Fibroblast of the conjunctiva (primary cell): ENCODE measurements around the gene SPR.
A peak's percentile ranks its signal among the peaks of the same experiment; 100 is the strongest.

Experiments used
- DNase-seq: peaks from one replicate; pipeline ENCODE4 v3.0.0-alpha.2; 2010; ENCODE audit warnings: low read depth

Gene SPR

GRCh38 chr2:72887032-72887739 lies at the start of gene SPR:
SPR (plus strand) TSS chr2:72887408; CDS start chr2:72887433, 25 bp downstream.
- DNase-seq: no peak

DNA sequence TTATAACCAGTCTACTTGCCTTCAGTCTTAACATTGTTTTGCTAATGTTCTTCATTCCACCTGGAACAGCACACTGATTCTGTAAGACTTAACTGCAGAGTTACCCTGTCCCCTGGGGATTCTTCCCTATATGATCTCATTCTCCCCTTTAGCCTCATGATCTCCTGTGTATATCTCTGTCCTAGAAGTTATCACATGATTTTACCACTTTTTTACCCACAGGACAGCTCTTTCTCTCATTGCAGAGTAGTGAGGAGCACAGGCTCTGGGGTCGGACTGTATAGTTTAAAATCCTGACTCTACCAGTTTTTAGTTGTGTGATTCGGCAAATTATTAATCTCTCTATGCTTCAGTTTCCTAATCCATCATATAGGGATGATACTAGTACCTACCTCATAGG lies 47.1 kb upstream of the SPR start:
- no peak for DNase-seq

GRCh38 chr2:72841462-72842125 lies 45.6 kb upstream of the SPR start:
- DNase-seq: no peak

GRCh38 chr2:72843301-72843700 lies 43.9 kb upstream of the SPR start:
- no peak for DNase-seq

DNA sequence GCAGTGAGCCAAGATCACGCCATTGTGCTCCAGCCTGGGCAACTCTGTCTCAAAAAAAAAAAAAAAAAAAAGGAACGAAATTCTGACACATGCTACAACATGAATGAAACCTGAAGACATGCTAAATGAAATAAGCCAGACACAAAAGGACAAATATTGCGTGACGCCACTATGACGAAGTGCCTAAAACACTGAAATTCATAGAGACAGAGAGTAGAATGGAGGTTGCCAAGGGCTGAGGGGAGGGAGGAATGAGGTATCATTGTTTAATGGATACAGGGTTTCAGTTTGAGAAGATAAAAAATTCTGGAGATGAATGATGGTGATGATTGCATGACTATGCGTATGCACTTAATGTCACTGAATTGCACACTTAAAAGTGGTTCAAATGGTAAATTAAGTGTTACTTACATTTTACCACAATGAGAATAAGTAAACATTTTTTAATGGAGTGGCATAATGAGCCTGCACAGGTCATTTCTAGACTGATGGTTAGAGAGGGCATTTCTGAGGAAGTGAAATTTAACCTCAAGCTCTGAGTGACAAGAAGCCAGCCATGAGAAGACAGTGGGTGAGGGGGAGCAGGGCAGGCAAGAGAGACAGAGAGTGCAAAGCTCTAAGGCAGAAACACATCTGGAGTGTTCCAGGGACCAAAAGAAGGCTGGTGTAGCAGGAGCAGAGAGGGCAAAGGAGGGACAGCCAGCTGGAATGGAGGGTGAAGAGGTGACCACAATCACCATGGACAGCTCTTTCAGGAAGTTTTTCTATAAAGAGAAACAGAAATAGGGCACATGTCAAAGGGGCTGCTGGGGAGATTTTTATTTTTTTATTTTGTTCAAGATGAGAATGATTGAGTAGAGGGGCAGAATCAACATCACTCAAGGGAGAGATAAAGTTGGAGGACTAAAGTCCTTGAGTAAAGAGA lies 40.8 kb upstream of the SPR start:
- DNase-seq: no peak

DNA sequence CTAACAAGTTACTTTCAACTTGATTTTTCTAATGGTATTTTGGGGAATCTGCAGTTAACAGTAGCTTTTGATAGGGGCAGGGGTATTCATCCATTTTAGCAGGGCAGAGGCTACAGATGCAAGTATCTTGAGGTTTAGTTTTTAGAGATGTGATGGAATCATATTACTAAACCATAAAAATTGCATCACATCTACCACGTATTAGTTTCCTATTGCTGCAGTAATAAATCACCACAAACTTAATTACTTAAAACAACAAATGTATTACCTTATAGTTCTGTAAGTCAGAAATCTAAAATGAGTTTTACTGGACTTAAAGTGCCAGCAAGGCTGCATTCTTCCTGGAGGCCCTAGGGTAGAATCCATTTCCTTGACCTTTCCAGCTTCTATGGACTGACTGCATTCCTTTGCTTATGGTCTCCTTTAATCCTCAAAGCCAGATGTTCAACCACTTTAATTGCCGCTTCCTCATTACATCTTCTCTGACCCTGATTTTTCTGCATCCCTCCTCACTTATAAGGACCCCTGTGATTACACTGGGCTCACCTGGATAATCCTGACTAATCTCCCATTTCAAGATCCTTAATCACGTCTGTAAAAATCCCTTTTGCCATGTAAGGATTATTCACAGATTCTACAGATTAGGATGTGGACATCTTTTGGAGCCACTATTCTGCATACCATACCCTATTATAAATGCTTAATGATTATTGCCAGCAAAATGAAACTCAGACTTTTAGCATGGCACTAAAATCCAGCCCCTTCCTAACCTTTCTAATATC lies 39.5 kb upstream of the SPR start:
- no peak for DNase-seq

DNA sequence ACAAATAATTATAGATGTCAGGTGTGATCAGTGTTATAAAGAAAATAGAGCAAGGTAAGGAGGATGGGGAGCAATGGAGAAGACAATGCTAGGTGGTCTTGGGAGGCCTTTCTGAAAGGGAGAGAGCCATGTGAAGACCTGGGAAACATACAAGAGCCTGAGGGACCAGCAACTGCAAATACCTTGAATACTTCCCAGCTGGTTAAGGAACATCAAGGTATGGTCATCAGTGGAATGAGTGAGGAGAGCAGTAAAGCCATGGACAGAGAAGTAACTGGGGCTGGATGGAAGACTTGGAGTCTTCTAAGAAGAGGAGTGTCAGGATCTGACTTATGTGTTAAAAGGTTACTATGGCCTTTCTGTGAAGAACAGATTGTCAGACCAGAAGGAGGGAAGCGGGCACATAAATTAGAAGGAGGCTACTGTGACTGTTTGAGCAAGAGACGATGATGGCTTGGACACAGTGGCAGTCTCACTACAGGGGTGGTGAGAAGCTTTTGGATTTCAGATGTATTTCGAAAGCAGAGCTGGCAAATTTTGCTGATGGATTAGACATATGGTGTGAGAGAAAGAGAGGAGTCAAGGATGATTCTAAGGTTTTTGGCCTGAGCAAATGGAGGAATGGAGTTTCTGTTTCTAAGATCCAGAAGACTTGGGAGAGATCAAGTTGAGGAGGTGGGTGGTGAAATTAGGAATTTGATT lies 38.6 kb upstream of the SPR start:
- no peak for DNase-seq

DNA sequence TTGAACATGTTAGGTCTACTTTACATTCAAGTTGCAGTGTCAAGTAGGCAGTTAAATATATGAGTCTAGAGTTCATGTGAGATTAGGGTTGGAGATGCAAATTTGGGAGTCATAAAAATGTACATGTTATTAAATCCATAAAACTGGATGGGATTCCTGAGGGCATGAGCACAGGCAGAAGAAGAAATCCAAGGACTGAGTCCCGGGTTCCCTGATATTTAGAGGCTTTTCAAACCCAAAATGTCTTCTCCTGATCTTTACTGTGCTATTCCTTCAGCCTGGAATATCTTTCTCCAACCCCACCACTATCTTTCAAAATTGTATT lies 38.1 kb upstream of the SPR start:
- no peak for DNase-seq

- no peak for DNase-seq
Observed at GRCh38 chr2:72851333-72851732, 35.9 kb upstream of the SPR start.

DNA sequence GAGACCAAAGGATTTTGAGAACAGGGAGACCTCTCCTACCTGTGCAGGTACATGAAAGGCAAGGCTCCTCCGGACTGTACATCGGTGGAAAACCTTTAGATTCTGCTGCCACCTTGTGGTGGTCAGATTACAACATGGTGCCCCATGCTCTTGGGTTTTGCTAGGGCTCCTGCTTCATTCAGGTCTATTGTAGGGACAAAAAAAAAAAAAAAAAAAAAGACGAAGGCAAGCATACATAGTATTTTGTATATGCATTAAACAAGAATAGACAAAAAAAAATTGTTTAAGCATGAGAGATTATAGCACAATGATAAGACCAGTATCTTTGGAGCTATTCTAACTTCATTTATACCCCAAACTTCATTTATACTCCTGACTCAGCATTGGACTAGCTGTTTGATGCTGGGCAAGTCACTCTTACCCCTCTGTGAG lies 27.4 kb upstream of the SPR start:
- peak; percentile 27 for DNase-seq

DNA sequence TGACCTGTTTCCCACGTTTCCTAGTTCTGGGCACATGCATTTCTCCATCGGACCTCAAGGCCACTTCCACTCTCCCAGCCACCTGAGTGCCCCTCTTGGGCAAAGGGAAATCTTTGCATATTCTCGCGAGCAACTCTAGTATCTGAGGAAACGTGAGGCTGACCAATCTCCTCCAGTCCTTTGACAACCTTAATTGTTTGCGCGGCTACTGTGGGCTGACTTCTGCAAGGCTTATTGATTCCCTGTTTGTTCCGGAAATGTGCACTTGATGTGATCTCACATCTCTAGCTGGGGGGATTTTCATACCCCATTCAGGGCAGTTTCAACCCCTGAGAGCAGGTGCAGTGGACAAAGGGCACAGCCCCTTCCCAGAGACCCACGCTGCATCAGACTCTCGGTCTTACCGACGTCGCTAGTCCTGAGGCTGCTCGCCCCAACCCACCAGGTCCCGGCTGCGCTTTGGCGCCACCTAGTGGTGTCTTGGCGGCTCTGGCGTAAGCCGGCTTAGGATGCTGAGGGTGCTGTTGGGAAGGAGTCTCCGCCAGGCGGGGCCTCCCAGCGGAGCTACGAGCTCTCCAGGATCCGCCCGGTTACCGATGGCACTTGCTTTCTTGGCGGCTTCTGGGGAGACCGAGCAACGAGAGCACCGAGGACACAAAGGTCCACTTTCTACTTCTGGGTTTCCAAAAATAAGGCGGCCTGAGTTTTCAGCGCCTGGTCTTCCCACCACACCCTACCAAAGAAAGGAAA lies 24.8 kb upstream of the SPR start:
- peak; percentile 80 for DNase-seq

GRCh38 chr2:72863046-72863445 lies 24.2 kb upstream of the SPR start:
- DNase-seq: no peak

- no peak for DNase-seq
Observed at GRCh38 chr2:72864500-72864899, 22.7 kb upstream of the SPR start.

DNA sequence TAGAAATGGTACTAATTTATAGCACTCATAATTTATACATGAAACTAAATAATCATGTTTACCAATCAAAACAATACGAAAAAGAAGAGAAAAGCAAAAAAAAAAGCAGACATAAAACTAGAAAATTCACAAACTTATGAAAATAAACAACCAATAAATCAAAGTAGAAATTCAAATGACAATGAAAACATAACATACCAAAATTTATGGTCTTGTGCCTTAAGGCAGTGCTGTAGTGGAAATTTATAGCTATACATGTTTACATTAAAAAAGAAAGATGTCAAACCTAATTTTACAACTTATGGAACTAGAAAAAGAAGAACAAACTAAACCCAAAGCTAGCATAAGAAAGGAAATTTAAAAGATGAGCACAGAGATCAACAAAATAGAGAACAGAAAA lies 16.1 kb upstream of the SPR start:
- no peak for DNase-seq

DNA sequence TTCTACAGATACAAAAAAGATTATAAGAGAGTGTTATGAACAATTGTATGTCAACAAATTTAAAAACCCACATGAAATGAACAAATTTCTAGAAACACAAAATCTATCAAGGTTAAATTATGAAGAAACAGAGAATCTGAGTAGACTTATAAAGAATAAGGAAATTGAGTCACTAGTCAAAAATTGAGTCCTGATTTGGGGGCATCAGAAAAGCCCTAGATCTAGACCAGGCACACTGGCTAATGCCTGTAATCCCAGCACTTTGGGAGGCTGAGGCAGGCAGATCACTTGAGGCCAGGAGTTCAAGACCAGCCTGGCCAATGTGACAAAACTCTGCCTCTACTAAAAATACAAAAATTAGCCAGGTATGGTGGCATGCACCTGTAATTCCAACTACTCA lies 15.3 kb upstream of the SPR start:
- no peak for DNase-seq

- DNase-seq: no peak
Observed at GRCh38 chr2:72883356-72883962, 3.7 kb upstream of the SPR start.

GRCh38 chr2:72886505-72887031 lies 640 bp upstream of the SPR start:
- no peak for DNase-seq

DNA sequence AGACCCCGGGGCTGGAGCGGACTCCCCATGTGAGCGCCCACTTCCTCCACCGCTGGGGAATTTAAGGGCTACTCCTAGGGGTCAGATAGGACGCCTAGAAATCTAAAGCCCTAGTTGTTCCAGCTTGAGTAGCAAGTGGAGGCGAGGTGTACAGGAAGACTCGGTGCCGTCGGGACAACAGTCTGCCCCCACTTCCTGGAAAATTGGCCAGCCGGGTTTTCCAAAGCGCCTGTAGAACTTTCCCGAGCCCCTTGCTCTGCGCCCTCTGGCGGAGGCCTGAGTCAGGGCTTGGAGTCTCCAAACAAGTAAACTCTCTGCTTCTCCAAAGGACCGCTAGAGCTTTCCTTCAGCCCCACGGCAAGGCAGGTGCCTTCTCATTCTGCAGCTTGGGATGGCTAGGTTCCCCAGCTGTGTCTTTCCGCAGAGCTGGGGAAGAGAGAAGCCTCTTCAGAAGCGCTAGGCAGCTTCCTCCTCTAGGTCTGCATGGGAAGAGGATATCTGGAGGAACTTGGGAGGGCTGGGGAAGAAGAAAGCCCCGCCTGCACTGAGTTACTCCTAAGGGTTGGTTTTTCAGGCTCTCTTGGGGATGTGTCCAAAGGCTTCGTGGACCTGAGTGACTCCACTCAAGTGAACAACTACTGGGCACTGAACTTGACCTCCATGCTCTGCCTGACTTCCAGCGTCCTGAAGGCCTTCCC lies 681 bp downstream of the SPR start:
- peak; percentile 64 for DNase-seq

GRCh38 chr2:72888438-72889202 lies 1.4 kb downstream of the SPR start:
- DNase-seq: no peak
